GM12891 (cell line): ENCODE results near the gene PLA2R1.

Source experiments
- DNase-seq: peaks from one replicate; pipeline ENCODE4 v3.0.0; 2011; ENCODE audit warnings: low spot score; ENCODE audit not compliant: insufficient read length
- FAIRE-seq: peaks from 2 replicates; lab custom pipeline; 2011; peaks lifted over from hg19 to GRCh38; lab: Jason Lieb, UNC
- PAX5 ChIP-seq: IDR thresholded peaks from 2 replicates; pipeline ENCODE4 v1.6.1; 2011; ENCODE audit warnings: low read length, moderate library complexity, mild to moderate bottlenecking; ENCODE audit not compliant: insufficient read depth, severe bottlenecking
- POLR2A ChIP-seq: IDR thresholded peaks from 2 replicates; pipeline ENCODE4 v1.6.1; 2011; ENCODE audit warnings: low read depth, low read length, control low read depth
- POLR2AphosphoS5 ChIP-seq: IDR thresholded peaks from 2 replicates; pipeline ENCODE4 v1.6.1; 2011; ENCODE audit warnings: low read depth, low read length, control low read depth
- POU2F2 ChIP-seq: IDR thresholded peaks from 2 replicates; pipeline ENCODE4 v1.6.1; 2011; ENCODE audit warnings: low read depth, mild to moderate bottlenecking, control low read depth, low read length, moderate library complexity
- SPI1 ChIP-seq: IDR thresholded peaks from 2 replicates; pipeline ENCODE4 v1.6.1; 2011; ENCODE audit warnings: low read depth, low read length, control low read depth
- TAF1 ChIP-seq: IDR thresholded peaks from 2 replicates; pipeline ENCODE4 v1.6.1; 2011; ENCODE audit warnings: low read depth, low read length, control low read depth

Gene PLA2R1

DNA sequence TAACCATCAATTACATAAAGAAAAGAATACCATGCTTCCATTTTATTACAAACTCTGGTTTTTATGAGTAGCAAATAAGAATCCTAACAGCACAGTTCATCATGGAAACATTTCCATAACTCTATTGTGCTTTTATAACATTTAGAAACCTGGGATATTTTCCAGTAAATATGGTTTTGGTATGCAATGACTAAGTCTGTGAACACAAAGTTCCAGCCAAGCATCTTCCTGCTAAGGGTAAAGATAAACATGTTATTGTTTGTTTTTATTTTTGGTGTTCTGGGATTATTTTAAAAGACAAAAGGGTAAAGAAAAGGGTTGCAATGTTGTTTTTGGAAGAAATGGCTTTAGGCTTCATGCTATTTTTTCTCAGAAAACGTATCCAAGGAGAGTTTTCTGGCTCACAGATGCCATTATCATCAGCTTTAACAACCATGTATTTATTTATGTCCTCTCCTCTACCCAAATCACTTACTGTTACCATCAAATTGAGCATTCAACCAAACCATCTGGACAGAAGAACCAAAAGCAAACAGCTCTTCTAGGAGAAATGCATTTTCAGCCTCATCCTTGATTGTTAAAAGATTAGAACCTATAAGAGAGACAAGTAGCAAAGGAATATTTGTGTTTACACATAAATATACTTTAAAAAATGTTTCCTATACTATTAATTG is 116.0 kb downstream of the PLA2R1 start:
- no peak for DNase-seq
- TF ChIP-seq POU2F2 = no peak
- no peak for TF ChIP-seq PAX5
- TF ChIP-seq POLR2AphosphoS5 = no peak
- no peak for TF ChIP-seq SPI1
- no peak for TF ChIP-seq TAF1
- no peak for TF ChIP-seq POLR2A
- no peak for FAIRE-seq

DNA sequence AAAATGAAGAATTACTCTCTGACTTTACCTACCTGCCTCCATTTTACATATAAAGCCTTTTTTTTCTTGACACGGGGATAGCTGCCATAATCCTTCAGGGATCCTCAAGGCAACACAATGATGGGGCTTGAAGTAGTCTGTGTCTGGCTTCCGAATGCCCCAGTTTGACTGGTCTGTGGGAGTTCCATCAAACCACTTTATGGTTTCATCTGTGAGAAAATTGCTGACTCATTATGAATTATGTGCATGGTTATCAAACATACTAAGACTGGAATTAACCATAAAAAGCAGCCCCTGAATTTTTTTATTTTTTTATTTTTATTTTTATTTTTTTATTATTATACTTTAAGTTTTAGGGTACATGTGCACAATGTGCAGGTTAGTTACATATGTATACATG is 117.5 kb downstream of the PLA2R1 start:
- TF ChIP-seq PAX5 (no peak), POLR2AphosphoS5 (no peak), POLR2A (no peak), TAF1 (no peak), POU2F2 (no peak), SPI1 (no peak)
- no peak for FAIRE-seq
- no peak for DNase-seq

DNA sequence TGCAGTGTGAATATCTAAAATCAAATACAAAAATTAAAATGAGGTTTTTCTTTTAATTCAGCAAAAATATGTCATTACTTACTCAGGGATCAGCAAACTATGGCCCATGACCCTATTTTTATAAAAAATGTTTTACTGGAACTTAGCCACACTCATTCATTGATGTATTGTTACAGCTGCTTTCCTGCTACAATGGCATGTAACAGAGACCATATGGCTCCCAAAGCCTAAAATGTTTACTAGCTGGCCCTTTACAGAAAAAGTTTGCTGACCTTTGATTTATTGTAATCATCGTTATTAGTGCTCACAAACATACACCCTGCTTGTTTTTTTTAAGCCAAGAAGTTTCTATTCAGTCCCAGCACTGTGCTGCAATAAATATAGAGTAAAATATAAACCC is 120.3 kb downstream of the PLA2R1 start:
- FAIRE-seq (no peak), DNase-seq (no peak)
- TF ChIP-seq PAX5 (no peak), POLR2A (no peak), POLR2AphosphoS5 (no peak), SPI1 (no peak), POU2F2 (no peak), TAF1 (no peak)

DNA sequence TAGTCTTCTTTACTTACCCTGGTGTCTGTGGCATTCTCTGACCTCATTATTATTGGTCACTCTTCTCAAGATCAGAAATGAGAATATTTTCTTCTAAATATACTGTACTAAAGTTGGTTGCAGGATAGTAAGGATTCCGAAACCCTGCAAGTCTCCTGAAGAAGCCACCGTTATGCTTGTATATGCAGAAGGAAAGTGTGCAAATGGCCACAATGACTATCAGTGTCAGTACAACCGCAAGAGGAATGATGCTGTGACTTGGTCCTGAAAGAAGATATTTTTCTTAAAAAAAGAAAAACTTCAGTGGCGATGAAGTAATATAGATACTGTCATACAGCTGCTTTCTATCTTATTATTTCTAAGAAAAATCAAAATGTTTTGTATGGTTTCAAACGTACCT is 120.7 kb downstream of the PLA2R1 start:
- FAIRE-seq (no peak), DNase-seq (no peak)
- TF ChIP-seq POLR2AphosphoS5 (no peak), SPI1 (no peak)

DNA sequence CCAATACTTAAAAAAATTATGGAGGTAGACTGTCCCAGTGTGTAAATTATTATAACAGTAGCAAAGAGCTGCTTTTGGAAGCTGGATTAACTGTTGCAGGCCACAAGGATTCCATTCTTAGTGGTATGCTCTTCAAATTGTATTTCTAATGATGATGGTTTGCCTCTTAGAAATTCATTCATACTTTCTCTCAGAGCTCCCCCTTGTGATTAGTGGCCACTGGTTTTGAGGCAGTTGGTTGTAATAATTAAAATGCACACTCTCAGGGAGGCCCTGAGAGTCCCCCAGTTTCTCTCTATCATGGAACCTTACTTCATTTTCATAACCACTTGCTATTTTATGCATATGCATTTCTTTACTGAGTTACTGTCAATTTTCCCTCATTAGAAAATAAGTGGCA is 122.5 kb downstream of the PLA2R1 start:
- peak; percentile 13 for FAIRE-seq
- TF ChIP-seq SPI1 = no peak
- 0 out of 2 replicates have a peak, but pooled peaks have one; percentile 35 for TF ChIP-seq POU2F2
- DNase-seq = no peak

DNA sequence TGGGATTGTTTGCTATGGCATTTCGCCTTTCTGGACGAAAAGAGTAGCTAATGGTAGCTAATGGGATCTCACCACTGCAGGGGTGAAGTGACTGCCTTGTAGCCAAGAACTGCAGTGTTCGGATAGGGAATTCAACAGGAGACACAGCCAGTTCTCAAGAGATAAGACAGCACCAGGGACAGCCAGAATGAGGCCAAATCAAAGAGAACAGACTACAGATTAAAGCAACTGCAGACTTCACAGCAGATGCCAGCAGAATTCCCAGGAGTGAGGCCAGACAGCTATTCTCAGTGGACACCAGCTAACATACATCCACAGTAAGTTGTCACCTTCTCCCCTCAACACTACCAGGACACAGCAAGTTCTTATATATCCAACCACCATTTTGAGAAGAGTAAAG is 124.0 kb downstream of the PLA2R1 start:
- peak; percentile 58 for FAIRE-seq
- TF ChIP-seq TAF1 (no peak), SPI1 (no peak), POU2F2 (no peak), PAX5 (no peak), POLR2AphosphoS5 (no peak)
- no peak for DNase-seq

DNA sequence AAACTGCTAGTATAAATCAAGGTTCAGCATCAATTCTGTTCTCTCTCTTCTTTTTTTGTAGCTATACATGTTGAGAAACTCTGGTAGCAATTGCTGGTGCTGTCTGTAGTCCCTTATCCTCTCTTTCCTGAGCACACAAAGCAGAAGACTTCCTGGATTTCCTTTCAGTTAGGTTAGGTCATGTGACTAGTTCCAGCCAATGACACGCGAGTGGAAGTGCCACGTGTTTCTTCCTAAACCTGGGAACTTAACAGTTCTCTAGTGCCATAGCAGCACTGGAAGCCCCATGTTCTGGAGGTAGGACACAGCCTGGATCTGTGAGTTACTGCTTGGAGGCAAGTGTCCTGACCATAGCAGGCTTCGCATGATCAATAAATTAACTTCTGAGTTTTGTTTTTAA is 125.9 kb downstream of the PLA2R1 start:
- DNase-seq = no peak
- FAIRE-seq = no peak
- TF ChIP-seq SPI1 = no peak

DNA sequence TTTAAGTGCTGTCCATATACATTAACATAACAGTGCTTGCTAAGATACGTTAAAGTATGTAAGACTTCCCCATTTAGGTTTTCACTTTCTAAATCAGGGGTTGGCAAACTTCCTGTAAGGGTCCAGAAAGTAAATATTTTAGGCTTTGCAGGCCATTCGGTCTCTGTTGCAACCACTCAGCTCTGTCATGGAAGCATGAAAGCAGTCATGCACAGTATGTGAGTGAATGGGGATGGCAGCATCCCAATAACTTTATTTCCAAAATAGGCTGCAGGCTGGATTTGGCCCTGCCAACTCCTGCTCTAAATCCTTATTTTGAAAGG is 128.7 kb downstream of the PLA2R1 start:
- TF ChIP-seq POLR2AphosphoS5 (no peak), SPI1 (peak; percentile 89), POLR2A (no peak)
- DNase-seq = no peak
- FAIRE-seq = peak; percentile 95

DNA sequence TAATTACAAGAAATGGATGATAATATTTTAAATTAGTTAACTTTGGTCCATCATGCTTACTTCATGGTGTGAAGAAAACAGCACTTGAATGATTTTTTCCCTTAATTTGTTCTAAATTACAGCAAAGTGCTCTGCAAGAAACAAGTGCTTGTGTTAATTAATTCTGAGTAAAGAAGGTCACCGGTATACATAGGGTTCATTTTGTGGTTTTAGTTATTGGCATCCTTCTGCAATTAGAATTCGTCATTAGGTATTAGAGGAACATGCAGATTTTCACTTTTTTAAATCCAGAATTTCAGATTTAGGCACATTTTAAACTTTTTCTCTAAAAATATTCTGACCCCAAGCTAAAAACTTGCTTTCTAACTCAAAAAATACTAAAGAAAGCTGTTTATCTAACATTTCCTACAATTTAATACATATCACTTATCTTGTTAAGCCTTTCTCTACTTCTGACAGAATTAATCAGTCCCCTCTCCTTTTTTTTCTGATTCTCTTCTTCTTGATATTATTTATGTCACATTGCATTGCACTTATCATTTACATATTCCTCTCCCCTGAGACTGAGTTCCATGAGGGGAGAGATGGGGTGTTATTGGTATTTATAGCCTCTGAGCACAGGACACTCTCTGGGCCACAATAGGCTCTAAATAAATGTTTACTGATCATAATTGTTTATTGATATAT is 129.2 kb downstream of the PLA2R1 start:
- TF ChIP-seq TAF1 = no peak
- TF ChIP-seq POU2F2 = no peak
- no peak for TF ChIP-seq PAX5
- TF ChIP-seq POLR2AphosphoS5 = no peak
- TF ChIP-seq POLR2A = no peak
- no peak for TF ChIP-seq SPI1
- DNase-seq = no peak
- no peak for FAIRE-seq

DNA sequence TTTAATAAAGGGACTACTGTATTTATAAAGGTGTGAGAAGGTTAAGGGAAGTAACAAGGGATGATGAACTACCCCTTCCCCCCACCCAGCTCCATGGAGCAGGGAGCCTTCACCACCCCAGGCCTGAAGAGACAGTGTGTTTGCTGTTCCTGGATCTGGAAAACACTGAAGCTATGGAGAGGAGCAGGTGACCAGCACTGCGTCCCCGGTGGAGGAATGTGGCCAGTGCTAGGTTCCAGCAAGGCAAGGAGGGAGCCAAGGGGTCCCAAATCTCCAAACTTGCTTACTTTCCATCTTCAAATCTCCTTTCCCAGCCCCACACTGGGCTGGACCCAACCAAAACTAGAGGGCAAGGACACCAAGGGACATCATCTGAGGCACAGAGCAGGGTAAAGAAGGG is 135.7 kb downstream of the PLA2R1 start:
- no peak for DNase-seq
- no peak for TF ChIP-seq SPI1
- no peak for TF ChIP-seq POU2F2
- no peak for TF ChIP-seq POLR2A
- no peak for TF ChIP-seq POLR2AphosphoS5
- no peak for TF ChIP-seq TAF1
- TF ChIP-seq PAX5 = no peak
- FAIRE-seq = no peak

DNA sequence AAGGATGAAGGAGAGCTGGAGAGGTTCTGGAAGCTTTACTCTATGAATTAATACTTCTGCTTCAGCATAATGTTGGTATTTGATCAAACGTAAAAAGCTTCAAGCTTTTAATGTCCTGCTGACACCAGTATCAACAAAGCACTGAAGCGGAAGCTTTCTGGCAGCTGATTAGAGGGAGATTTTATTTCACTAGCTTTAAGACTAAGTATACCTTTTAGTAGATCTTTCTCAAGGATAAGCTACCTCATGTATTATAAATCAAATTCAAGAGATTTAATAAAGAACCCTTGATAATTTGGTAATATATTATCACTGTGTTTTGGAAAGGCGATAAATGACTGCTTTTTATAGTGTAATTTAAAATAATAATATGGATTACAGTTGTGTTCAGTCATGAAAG is 136.4 kb downstream of the PLA2R1 start:
- DNase-seq (no peak), FAIRE-seq (no peak)
- TF ChIP-seq SPI1 (no peak), PAX5 (no peak), TAF1 (no peak), POLR2AphosphoS5 (no peak), POLR2A (no peak), POU2F2 (no peak)
